Activated CD4-positive, alpha-beta memory T cell treated with anti-CD3 and anti-CD28 coated beads, Interleukin-2, amount 10 ng/mL, durations not matched to agents 7 days and 5 days (primary cell): Measurements from ENCODE around the gene DNAJC17. TPM values are rescaled to one million over a fixed set of nuclear protein-coding genes. Genes with fewer than 3 reads are reported as not detected.

Experiments
- CTCF ChIA-PET: fragments of 350-600 bp; sonication (Branson Sonifier 250); formaldehyde crosslinking; loops from one replicate; lab custom pipeline; 2021; ENCODE audit warnings: antibody characterized with exemption, inconsistent platforms; lab: Charles Lee
- POLR2A ChIA-PET: fragments of 350-600 bp; sonication (Branson Sonifier 250); formaldehyde crosslinking; loops from one replicate; lab custom pipeline; 2021; ENCODE audit warnings: antibody characterized with exemption; lab: Charles Lee
- DNase-seq: peaks from one replicate; pipeline ENCODE4 v3.0.0-alpha.2; 2020
- H3K27ac Mint-ChIP-seq: one replicate; pipeline ENCODE4 v1.8.0; 2021; ENCODE audit warnings: mild to moderate bottlenecking, mixed read lengths
- H3K27me3 Mint-ChIP-seq: one replicate; pipeline ENCODE4 v1.8.0; 2021; ENCODE audit warnings: mixed read lengths
- H3K36me3 Mint-ChIP-seq: one replicate; pipeline ENCODE4 v1.8.0; 2021; ENCODE audit warnings: low read depth, mixed read lengths
- H3K4me1 Mint-ChIP-seq: one replicate; pipeline ENCODE4 v1.8.0; 2021; ENCODE audit warnings: mixed read lengths
- H3K4me3 Mint-ChIP-seq: one replicate; pipeline ENCODE4 v1.8.0; 2021; ENCODE audit warnings: mild to moderate bottlenecking, mixed read lengths
- H3K9me3 Mint-ChIP-seq: one replicate; pipeline ENCODE4 v1.8.0; 2021; ENCODE audit warnings: mixed read lengths
- total RNA-seq, 2 experiments: library from RNA; stranded (reverse); gene quantifications; one replicate each; pipeline ENCODE4 v1.2.3, GENCODE V29; 2021

Gene DNAJC17
- total RNA-seq, 2 experiments from 2014 or later, result 35.8 to 37.8 TPM

- CTCF ChIA-PET, result interaction anchor here (0.7 to 2.5 kb wide), 4 partner anchors 14 to 255 kb away, joined by 3 to 20 read pairs (median 6); no protein-coding TSS in a partner anchor
- no peak for DNase-seq
- Mint-ChIP-seq H3K36me3 (no peaks in the 10 kb centered on the region), H3K4me3 (peak overlapping the region; percentile 74), H3K9me3 (no peaks in the 10 kb centered on the region), H3K27me3 (peaks cover 31% of the 10 kb centered on the region), H3K27ac (no peak overlapping the region), H3K4me1 (peaks cover 24% of the 10 kb centered on the region)
- POLR2A ChIA-PET, result interaction anchor here (1.4 to 2.4 kb wide), 3 partner anchors 12 to 151 kb away, joined by 3 to 14 read pairs (median 6); partner anchors contain the start of gene VPS18
Observed at GRCh38 chr15:40845036-40845435, 37.8 kb upstream of the DNAJC17 start.

DNA sequence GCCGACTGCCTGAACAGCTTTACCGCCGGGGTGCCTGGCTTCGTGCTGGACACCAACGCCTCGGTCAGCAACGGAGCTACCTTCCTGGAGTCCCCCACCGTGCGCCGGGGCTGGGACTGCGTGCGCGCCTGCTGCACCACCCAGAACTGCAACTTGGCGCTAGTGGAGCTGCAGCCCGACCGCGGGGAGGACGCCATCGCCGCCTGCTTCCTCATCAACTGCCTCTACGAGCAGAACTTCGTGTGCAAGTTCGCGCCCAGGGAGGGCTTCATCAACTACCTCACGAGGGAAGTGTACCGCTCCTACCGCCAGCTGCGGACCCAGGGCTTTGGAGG, 37.4 kb upstream of the DNAJC17 start:
- POLR2A ChIA-PET, result interaction anchor here (1.4 to 2.4 kb wide), 4 partner anchors 13 to 150 kb away, joined by 3 to 14 read pairs (median 6); partner anchors contain the start of gene VPS18

DNA sequence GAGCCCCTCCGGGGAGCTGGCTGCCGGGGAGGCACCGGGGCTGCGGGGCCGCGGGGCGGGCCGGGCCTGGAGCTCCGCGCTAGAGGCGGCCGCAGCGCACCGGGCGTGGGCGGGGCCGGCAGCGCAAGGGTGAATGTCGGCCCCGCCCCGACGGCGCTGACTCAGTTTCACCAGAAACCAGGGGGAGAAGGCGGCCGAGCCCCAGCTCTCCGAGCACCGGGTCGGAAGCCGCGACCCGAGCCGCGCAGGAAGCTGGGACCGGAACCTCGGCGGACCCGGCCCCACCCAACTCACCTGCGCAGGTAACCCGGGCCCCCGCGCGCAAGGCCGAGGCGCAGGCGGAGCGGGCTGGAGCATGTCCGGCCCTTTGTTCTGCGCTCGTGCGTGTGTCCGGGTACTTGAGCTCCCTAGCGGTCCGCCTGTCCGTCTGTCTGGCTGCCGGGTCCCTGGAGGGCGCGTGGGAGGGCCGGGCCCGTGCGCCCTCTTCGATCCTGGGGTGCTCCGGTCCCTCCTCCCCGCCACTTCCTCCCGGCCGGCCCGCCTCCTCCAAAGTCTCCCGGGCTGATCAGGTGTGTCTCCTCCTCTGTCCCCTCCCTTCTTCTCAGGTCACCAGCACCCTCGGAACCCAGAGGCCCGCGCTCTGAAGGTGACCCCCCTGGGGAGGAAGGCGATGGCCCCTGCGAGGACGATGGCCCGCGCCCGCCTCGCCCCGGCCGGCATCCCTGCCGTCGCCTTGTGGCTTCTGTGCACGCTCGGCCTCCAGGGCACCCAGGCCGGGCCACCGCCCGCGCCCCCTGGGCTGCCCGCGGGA, 36.8 kb upstream of the DNAJC17 start, which contains the start of gene SPINT1:
TSS of gene SPINT1 (plus strand) at position 164 of the 811 bp plus-strand sequence. CDS start at position 671, 507 bp downstream.
- no peaks in the 10 kb centered on the region for H3K36me3 Mint-ChIP-seq
- peaks cover 32% of the 10 kb centered on the region for H3K27me3 Mint-ChIP-seq
- POLR2A ChIA-PET, result interaction anchor here (0.8 to 2.4 kb wide), 5 partner anchors 11 to 249 kb away, joined by 3 to 14 read pairs (median 5); partner anchors contain the start of gene VPS18
- CTCF ChIA-PET, result interaction anchor here (0.7 to 2.5 kb wide), 5 partner anchors 15 to 254 kb away, joined by 3 to 20 read pairs (median 5); partner anchors contain the start of gene VPS18
- peak; percentile 49 for DNase-seq
- H3K4me3 Mint-ChIP-seq, result peak within 1 kb of the TSS; percentile 74
- no peak within 1 kb of the TSS for H3K27ac Mint-ChIP-seq
- H3K4me1 Mint-ChIP-seq, result peaks cover 24% of the 10 kb centered on the region
- no peaks in the 10 kb centered on the region for H3K9me3 Mint-ChIP-seq

More for the DNA sequence above, 37.4 kb upstream of the DNAJC17 start:
- Mint-ChIP-seq H3K4me3 (peak overlapping the region; percentile 74), H3K27me3 (peaks cover 32% of the 10 kb centered on the region), H3K27ac (no peak overlapping the region), H3K9me3 (no peaks in the 10 kb centered on the region), H3K4me1 (peaks cover 24% of the 10 kb centered on the region), H3K36me3 (no peaks in the 10 kb centered on the region)
- peak; percentile 43 for DNase-seq
- CTCF ChIA-PET, result interaction anchor here (0.7 to 2.5 kb wide), 4 partner anchors 14 to 255 kb away, joined by 3 to 20 read pairs (median 6); no protein-coding TSS in a partner anchor

DNA sequence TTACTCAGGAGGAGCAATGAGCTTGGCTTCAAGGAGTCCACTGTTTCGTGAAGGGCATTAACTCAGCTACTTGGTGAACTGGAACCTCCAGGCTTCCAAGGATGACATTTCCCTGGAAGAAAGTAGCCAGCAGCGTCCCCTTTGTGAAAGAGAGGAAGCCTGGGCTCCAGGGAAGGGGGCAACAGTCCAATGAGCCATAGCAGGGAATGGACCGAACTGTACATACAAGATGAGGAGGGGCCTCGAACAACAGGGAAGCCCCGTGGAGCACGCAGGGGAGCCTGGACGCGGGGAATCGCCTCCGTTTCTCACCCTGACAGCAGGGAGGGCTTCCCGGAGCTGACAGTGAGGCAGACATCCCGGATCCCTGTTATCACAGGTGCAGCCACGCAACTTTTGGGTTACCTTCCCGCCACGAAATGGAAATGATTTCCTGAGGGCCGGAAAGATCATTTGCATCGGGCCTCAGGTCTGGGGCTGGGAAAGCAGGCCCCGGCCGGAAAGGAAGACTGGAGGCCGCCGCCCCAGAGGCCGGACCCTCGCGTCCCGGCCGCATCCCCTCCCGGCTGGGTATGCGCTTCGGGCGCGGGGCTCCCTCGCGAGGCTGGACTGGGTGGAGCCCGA, 36.1 kb upstream of the DNAJC17 start:
- no peak overlapping the region for H3K27ac Mint-ChIP-seq
- CTCF ChIA-PET, result interaction anchor here (0.9 to 2.5 kb wide), 4 partner anchors 10 to 51 kb away, joined by 3 to 20 read pairs (median 6); partner anchors contain the start of gene VPS18
- POLR2A ChIA-PET, result interaction anchor here (0.8 to 2.4 kb wide), 5 partner anchors 11 to 248 kb away, joined by 3 to 14 read pairs (median 5); partner anchors contain the start of gene VPS18

DNA sequence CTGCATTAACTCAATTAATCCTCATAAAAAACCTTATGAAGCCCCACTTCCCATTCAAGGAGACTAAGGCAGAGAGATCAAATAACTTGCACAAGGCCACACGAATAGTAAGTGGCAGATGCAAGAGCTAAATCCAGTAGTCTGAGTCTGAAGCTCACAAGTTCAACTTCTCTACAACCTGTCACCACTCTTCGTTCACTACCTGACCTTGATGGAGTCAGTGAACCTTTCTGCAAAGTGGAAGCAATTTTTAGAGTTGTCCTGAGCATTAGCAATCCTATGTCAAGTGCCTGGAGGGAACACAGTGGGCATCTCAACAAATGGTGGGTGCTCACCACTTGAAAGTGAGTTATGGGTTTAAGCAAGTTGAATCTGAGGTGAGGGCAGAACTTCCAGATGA, 34.5 kb upstream of the DNAJC17 start:
- H3K27ac Mint-ChIP-seq, result no peak overlapping the region
- DNase-seq, result no peak
- POLR2A ChIA-PET, result no interaction called here
- peaks cover 32% of the 10 kb centered on the region for H3K27me3 Mint-ChIP-seq
- CTCF ChIA-PET, result interaction anchor here (1.4 kb wide), 1 partner anchor 16 kb away, joined by 3 read pairs; no protein-coding TSS in a partner anchor
- no peaks in the 10 kb centered on the region for H3K36me3 Mint-ChIP-seq
- H3K9me3 Mint-ChIP-seq, result no peaks in the 10 kb centered on the region
- no peak overlapping the region for H3K4me3 Mint-ChIP-seq
- H3K4me1 Mint-ChIP-seq, result peaks cover 18% of the 10 kb centered on the region

More for the DNA sequence above, 36.1 kb upstream of the DNAJC17 start:
- H3K4me1 Mint-ChIP-seq, result peaks cover 24% of the 10 kb centered on the region
- no peaks in the 10 kb centered on the region for H3K9me3 Mint-ChIP-seq
- no peaks in the 10 kb centered on the region for H3K36me3 Mint-ChIP-seq
- H3K27me3 Mint-ChIP-seq, result peaks cover 32% of the 10 kb centered on the region
- DNase-seq, result no peak
- H3K4me3 Mint-ChIP-seq, result peak overlapping the region; percentile 70

DNA sequence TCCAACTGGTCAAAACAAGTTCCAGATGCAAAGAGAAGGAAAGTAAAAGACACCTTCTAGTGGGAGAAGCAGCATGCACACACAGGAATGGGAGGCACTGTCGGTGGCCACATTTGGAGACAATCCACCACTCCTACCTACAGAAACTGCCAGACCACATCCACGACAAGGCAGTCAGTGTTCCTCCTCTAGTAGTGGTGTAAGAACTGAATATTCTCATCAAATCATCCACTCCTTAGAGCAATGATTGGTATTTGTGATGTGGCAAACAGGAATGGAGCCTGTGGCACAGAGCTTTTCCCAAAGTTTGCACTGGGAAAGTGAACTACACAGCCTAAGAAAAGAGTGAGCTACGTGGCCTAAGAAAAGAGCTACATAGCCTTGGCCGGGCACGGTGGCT, 31.5 kb upstream of the DNAJC17 start:
- Mint-ChIP-seq H3K9me3 (no peaks in the 10 kb centered on the region), H3K4me1 (peaks cover 4% of the 10 kb centered on the region), H3K27ac (no peak overlapping the region), H3K27me3 (peaks cover 24% of the 10 kb centered on the region), H3K36me3 (no peaks in the 10 kb centered on the region), H3K4me3 (no peak overlapping the region)
- POLR2A ChIA-PET, result no interaction called here
- CTCF ChIA-PET, result interaction anchor here (0.5 to 1.2 kb wide), 2 partner anchors 57 to 275 kb away, joined by 3 read pairs; no protein-coding TSS in a partner anchor
- DNase-seq, result no peak

GRCh38 chr15:40836020-40836419, 28.7 kb upstream of the DNAJC17 start:
- DNase-seq, result no peak
- H3K27me3 Mint-ChIP-seq, result peaks cover 2% of the 10 kb centered on the region

GRCh38 chr15:40832903-40833302, 25.6 kb upstream of the DNAJC17 start:
- H3K27ac Mint-ChIP-seq, result no peak overlapping the region

More at GRCh38 chr15:40836020-40836419, 28.7 kb upstream of the DNAJC17 start:
- Mint-ChIP-seq H3K36me3 (no peaks in the 10 kb centered on the region), H3K9me3 (no peaks in the 10 kb centered on the region), H3K4me1 (no peaks in the 10 kb centered on the region), H3K27ac (no peak overlapping the region), H3K4me3 (no peak overlapping the region)
- CTCF ChIA-PET, result no interaction called here
- POLR2A ChIA-PET, result no interaction called here

DNA sequence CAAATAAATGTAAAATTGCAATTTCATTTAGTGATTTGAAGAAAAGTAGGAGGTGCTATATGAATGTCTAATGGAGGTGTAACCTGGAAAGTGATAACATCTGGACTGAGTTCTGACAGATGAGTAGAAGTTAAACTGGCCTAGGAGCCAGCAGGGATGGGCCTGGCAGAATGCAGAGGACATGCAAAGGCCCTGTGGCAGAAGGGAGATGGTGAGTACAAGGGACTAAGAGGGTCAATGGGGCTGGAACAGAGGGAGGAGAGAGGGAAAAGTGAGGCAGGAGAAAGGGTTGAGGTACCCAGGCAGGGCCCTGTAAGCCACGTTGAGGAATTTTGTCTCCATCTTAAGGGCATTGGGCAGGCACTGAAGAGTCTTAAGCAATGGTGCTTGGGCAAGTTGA, 24.6 kb upstream of the DNAJC17 start:
- H3K4me1 Mint-ChIP-seq, result no peaks in the 10 kb centered on the region
- H3K36me3 Mint-ChIP-seq, result no peaks in the 10 kb centered on the region
- H3K9me3 Mint-ChIP-seq, result no peaks in the 10 kb centered on the region
- H3K27ac Mint-ChIP-seq, result no peak overlapping the region
- CTCF ChIA-PET, result no interaction called here
- no peak for DNase-seq
- H3K27me3 Mint-ChIP-seq, result peaks cover 5% of the 10 kb centered on the region
- H3K4me3 Mint-ChIP-seq, result no peak overlapping the region
- POLR2A ChIA-PET, result no interaction called here

More at GRCh38 chr15:40832903-40833302, 25.6 kb upstream of the DNAJC17 start:
- no peak for DNase-seq
- Mint-ChIP-seq H3K27me3 (peaks cover 3% of the 10 kb centered on the region), H3K4me1 (no peaks in the 10 kb centered on the region), H3K4me3 (no peak overlapping the region), H3K9me3 (no peaks in the 10 kb centered on the region), H3K36me3 (no peaks in the 10 kb centered on the region)
- ChIA-PET CTCF (interaction anchor here (0.7 to 1.1 kb wide), 2 partner anchors 10 to 154 kb away, joined by 3 to 4 read pairs; no protein-coding TSS in a partner anchor), POLR2A (no interaction called here)

GRCh38 chr15:40830884-40831283, 23.6 kb upstream of the DNAJC17 start:
- Mint-ChIP-seq H3K36me3 (no peaks in the 10 kb centered on the region), H3K9me3 (no peaks in the 10 kb centered on the region), H3K4me1 (no peaks in the 10 kb centered on the region), H3K4me3 (no peak overlapping the region), H3K27ac (no peak overlapping the region), H3K27me3 (peaks cover 10% of the 10 kb centered on the region)
- POLR2A ChIA-PET, result no interaction called here
- no peak for DNase-seq
- CTCF ChIA-PET, result no interaction called here

DNA sequence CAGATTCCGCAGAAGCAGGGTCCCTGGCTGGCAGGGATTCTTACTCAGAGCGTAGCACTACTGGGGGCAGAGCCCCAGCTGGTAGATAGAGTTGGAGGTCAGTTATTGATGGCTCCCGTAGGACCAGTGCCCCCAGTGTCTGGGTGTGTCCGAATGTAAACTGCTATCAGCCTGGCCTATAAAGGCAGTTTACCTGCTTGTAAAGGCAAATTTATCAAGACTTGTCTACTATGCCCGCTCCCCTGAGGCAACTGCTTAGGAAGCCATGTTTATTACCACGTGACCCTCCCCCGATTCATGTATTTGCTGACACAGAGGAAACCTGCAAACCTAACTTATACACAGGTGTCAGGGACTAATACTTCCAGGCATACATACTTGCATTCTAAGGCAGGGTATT, 21.8 kb upstream of the DNAJC17 start:
- POLR2A ChIA-PET, result no interaction called here
- no peaks in the 10 kb centered on the region for H3K9me3 Mint-ChIP-seq
- peaks cover 12% of the 10 kb centered on the region for H3K27me3 Mint-ChIP-seq
- no peak for DNase-seq
- H3K36me3 Mint-ChIP-seq, result no peaks in the 10 kb centered on the region
- H3K27ac Mint-ChIP-seq, result no peak overlapping the region
- H3K4me3 Mint-ChIP-seq, result no peak overlapping the region
- CTCF ChIA-PET, result no interaction called here
- no peaks in the 10 kb centered on the region for H3K4me1 Mint-ChIP-seq

DNA sequence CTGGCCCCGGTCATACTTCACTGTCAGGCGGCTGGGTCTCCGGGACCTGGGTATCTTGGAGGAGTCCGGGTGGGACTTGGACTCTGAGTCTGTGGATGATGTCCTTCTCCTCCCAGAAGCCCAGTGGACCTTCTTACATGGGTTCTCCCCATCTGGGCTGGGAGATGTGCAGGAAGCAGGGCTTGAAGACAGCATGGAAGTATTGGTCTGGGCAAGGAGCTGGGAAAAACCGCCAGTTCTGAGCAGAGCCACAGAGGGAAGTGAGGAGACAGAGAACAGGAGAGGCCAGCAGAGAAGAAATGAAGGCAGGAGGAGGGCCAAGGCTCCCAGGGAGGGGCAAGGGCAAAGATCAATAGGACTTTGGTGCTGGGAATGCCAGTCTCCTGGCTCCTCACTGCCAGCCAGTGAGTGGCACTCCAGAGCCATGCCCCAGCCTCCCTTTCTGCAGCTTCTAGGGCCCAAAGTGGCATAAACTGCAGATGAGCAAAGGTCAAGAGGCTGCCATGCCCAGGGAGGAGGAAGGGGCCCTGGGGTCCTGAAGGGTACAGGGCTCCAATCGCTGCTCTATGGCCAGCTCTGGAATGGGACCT, 21.3 kb upstream of the DNAJC17 start, which contains the start of gene PPP1R14D:
TSS of gene PPP1R14D (minus strand) at position 262 of the 590 bp plus-strand sequence. CDS start at position 195, 67 bp downstream.
- H3K36me3 Mint-ChIP-seq, result no peaks in the 10 kb centered on the region
- no peak within 1 kb of the TSS for H3K27ac Mint-ChIP-seq
- H3K4me3 Mint-ChIP-seq, result no peak within 1 kb of the TSS
- ChIA-PET POLR2A (interaction anchor here (1.2 kb wide), 1 partner anchor 28 kb away, joined by 3 read pairs; no protein-coding TSS in a partner anchor), CTCF (no interaction called here)
- no peak for DNase-seq
- H3K4me1 Mint-ChIP-seq, result peaks cover 2% of the 10 kb centered on the region
- no peaks in the 10 kb centered on the region for H3K9me3 Mint-ChIP-seq
- H3K27me3 Mint-ChIP-seq, result peaks cover 14% of the 10 kb centered on the region
